Measurements from ENCODE around the gene SASS6.

DNA sequence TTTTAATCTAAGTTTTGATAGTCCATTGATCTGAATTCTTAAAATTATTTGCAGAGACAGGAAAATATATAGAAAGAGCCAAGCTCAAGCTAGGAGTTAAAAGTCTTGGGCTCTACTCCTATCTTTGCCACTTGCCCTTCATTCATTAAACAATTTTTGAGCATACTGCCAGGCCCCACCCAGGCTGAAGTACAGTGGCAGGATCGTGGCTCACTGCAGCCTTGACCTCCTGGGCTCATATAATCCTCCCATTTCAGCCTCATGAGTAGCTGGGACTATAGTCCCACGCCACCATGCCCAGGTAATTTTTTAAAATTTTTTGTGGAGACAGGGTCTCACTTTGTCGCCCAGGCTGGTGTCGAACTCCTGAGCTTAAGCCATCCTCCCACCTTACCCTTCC lies 8.5 kb upstream of the SASS6 start:
- TF ChIP-seq, protein P1, sequence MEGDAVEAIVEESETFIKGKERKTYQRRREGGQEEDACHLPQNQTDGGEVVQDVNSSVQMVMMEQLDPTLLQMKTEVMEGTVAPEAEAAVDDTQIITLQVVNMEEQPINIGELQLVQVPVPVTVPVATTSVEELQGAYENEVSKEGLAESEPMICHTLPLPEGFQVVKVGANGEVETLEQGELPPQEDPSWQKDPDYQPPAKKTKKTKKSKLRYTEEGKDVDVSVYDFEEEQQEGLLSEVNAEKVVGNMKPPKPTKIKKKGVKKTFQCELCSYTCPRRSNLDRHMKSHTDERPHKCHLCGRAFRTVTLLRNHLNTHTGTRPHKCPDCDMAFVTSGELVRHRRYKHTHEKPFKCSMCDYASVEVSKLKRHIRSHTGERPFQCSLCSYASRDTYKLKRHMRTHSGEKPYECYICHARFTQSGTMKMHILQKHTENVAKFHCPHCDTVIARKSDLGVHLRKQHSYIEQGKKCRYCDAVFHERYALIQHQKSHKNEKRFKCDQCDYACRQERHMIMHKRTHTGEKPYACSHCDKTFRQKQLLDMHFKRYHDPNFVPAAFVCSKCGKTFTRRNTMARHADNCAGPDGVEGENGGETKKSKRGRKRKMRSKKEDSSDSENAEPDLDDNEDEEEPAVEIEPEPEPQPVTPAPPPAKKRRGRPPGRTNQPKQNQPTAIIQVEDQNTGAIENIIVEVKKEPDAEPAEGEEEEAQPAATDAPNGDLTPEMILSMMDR (IDR thresholded peaks at IDR 0.05; ENCODE audit: borderline replicate concordance, extremely low read depth, low read length, poor library complexity, severe bottlenecking): no peak
- no peak for TF ChIP-seq EZH2 (IDR thresholded peaks at IDR 0.05; ENCODE audit: borderline replicate concordance, low read depth, low read length, severe bottlenecking)

Measured in DND-41 (cell line).